Mesothelial cell of epicardium (in vitro differentiated cells): ENCODE data around the gene NDRG4. TPM values are rescaled to one million over a fixed set of nuclear protein-coding genes. Genes with fewer than 3 reads are reported as not detected.

Experiments
- DNase-seq, 2 experiments: peaks; one replicate each; pipeline ENCODE4 v3.0.0; 2021; ENCODE audit warnings: low spot score in 2 of 2; ENCODE audit not compliant: unreplicated experiment in 2 of 2
- H3K27ac Mint-ChIP-seq: 2 replicates; pipeline ENCODE4 v1.8.0; 2021; ENCODE audit warnings: mixed read lengths
- H3K27me3 Mint-ChIP-seq: 2 replicates; pipeline ENCODE4 v1.8.0; 2021; ENCODE audit warnings: low read depth, mixed read lengths
- H3K36me3 Mint-ChIP-seq: 2 replicates; pipeline ENCODE4 v1.8.0; 2021; ENCODE audit warnings: mixed read lengths
- H3K4me1 Mint-ChIP-seq: 2 replicates; pipeline ENCODE4 v1.8.0; 2021; ENCODE audit warnings: mixed read lengths
- H3K4me3 Mint-ChIP-seq: 2 replicates; pipeline ENCODE4 v1.8.0; 2021; ENCODE audit warnings: mild to moderate bottlenecking, moderate library complexity, mixed read lengths
- H3K9me3 Mint-ChIP-seq: 2 replicates; pipeline ENCODE4 v1.8.0; 2021; ENCODE audit warnings: mixed read lengths
- CTCF ChIP-seq: fragments of 200-600 bp; sonication (generic); IDR thresholded peaks from one replicate; pipeline ENCODE4 v1.5.0; 2021; ENCODE audit warnings: antibody characterized with exemption; ENCODE audit not compliant: unreplicated experiment
- total RNA-seq: library from RNA; stranded (reverse); gene quantifications from 3 replicates; pipeline ENCODE4 v1.2.1, GENCODE V29; 2021

Gene NDRG4
- total RNA-seq, 1 donor from 2014 or later: 17.4 TPM

GRCh38 chr16:58497468-58497867 lies 2.5 kb upstream of the NDRG4 start:
- H3K9me3 Mint-ChIP-seq: no peaks in the 10 kb centered on the region
- H3K36me3 Mint-ChIP-seq: no peaks in the 10 kb centered on the region
- no peak overlapping the region for H3K27ac Mint-ChIP-seq
- peaks cover 19% of the 10 kb centered on the region for H3K4me1 Mint-ChIP-seq
- no peak overlapping the region for H3K4me3 Mint-ChIP-seq
- peaks cover 32% of the 10 kb centered on the region for H3K27me3 Mint-ChIP-seq
- TF ChIP-seq CTCF: no peak
- no peak for DNase-seq

- no peak overlapping the region for H3K4me3 Mint-ChIP-seq
- H3K27me3 Mint-ChIP-seq: peaks cover 28% of the 10 kb centered on the region
- no peaks in the 10 kb centered on the region for H3K9me3 Mint-ChIP-seq
- peaks cover 19% of the 10 kb centered on the region for H3K4me1 Mint-ChIP-seq
- H3K36me3 Mint-ChIP-seq: no peaks in the 10 kb centered on the region
- DNase-seq: no peak
- no peak overlapping the region for H3K27ac Mint-ChIP-seq
- no peak for TF ChIP-seq CTCF
Observed at GRCh38 chr16:58497935-58498334, 2.0 kb upstream of the NDRG4 start.

GRCh38 chr16:58498341-58499091 lies 1.4 kb upstream of the NDRG4 start:
- peaks cover 19% of the 10 kb centered on the region for H3K4me1 Mint-ChIP-seq
- no peak overlapping the region for H3K27ac Mint-ChIP-seq
- H3K4me3 Mint-ChIP-seq: no peak overlapping the region
- DNase-seq: no peak
- no peaks in the 10 kb centered on the region for H3K9me3 Mint-ChIP-seq
- TF ChIP-seq CTCF: no peak
- H3K36me3 Mint-ChIP-seq: no peaks in the 10 kb centered on the region
- peaks cover 26% of the 10 kb centered on the region for H3K27me3 Mint-ChIP-seq

- Mint-ChIP-seq H3K27ac (no peak overlapping the region), H3K36me3 (no peaks in the 10 kb centered on the region), H3K4me1 (peaks cover 19% of the 10 kb centered on the region), H3K27me3 (peaks cover 24% of the 10 kb centered on the region), H3K4me3 (no peak overlapping the region), H3K9me3 (no peaks in the 10 kb centered on the region)
- DNase-seq: no peak
- TF ChIP-seq CTCF: no peak
Observed at GRCh38 chr16:58499092-58499511, 841 bp upstream of the NDRG4 start.

- Mint-ChIP-seq H3K9me3 (no peaks in the 10 kb centered on the region), H3K36me3 (no peaks in the 10 kb centered on the region), H3K27ac (no peak overlapping the region), H3K27me3 (peaks cover 18% of the 10 kb centered on the region), H3K4me1 (peaks cover 19% of the 10 kb centered on the region), H3K4me3 (peak overlapping the region; percentile 83)
- TF ChIP-seq CTCF: no peak
- no peak for DNase-seq
Observed at GRCh38 chr16:58500430-58501241, 693 bp downstream of the NDRG4 start.
